IMR-90 (cell line): Measurements from ENCODE around the gene LY6G6F. TPM values are rescaled to one million over a fixed set of nuclear protein-coding genes. Genes with fewer than 3 reads are reported as not detected.

Experiments used
- ATAC-seq: fragments of 200-7000 bp; cut with Tn5 transposase; 2 replicates; pipeline ENCODE4 v1.9.1; 2020; ENCODE audit warnings: low read depth, mild to moderate bottlenecking, moderate library complexity
- BruUV-seq: library from RNA; stranded (reverse); fragments of 400-500 nt; replicated peaks from 2 replicates; lab custom pipeline; 2021; lab: Mats Ljungman, UMichigan
- CTCF ChIA-PET: fragments of 300-600 bp; formaldehyde crosslinking; extraction: SDS; loops from one replicate; lab custom pipeline; 2021; ENCODE audit warnings: antibody characterized with exemption; lab: Yijun Ruan, JAX
- POLR2A ChIA-PET: fragments of 300-600 bp; sonication (Branson Sonifier 250); formaldehyde crosslinking; loops from one replicate; lab custom pipeline; 2022; ENCODE audit warnings: antibody characterized with exemption; ENCODE audit not compliant: unreplicated experiment; lab: Charles Lee
- DNase-seq: peaks from one replicate; pipeline ENCODE4 v3.0.0; 2013
- H2AFZ ChIP-seq: replicated peaks from 2 replicates; pipeline ENCODE3; 2013; ENCODE audit warnings: low read length, mild to moderate bottlenecking; ENCODE audit not compliant: poor library complexity
- H2AK5ac ChIP-seq: 2 replicates; pipeline ENCODE4 v1.6.1; 2013; ENCODE audit warnings: low read depth, low read length, inconsistent platforms
- H2AK9ac ChIP-seq: replicated peaks from 2 replicates; pipeline ENCODE3; 2013; ENCODE audit warnings: mild to moderate bottlenecking, low read depth, low read length, moderate library complexity; ENCODE audit not compliant: poor library complexity
- H2BK120ac ChIP-seq: 2 replicates; pipeline ENCODE4 v1.6.1; 2013; ENCODE audit warnings: low read depth, low read length, inconsistent platforms
- H2BK15ac ChIP-seq: 3 replicates; pipeline ENCODE4 v1.6.1; 2013; ENCODE audit warnings: low read depth, low read length, inconsistent platforms
- H2BK20ac ChIP-seq: 2 replicates; pipeline ENCODE4 v1.6.1; 2013; ENCODE audit warnings: low read depth, mild to moderate bottlenecking, inconsistent platforms, low read length, moderate library complexity
- H2BK5ac ChIP-seq: 2 replicates; pipeline ENCODE4 v1.6.1; 2013; ENCODE audit warnings: mild to moderate bottlenecking, low read depth, low read length, inconsistent platforms; ENCODE audit not compliant: poor library complexity, severe bottlenecking
- H3K14ac ChIP-seq: replicated peaks from 2 replicates; pipeline ENCODE4 v1.6.1; 2013; ENCODE audit warnings: low read depth, low read length, inconsistent platforms
- H3K18ac ChIP-seq: 2 replicates; pipeline ENCODE4 v1.6.1; 2013; ENCODE audit warnings: low read depth, low read length, control low read depth
- H3K23ac ChIP-seq: 2 replicates; pipeline ENCODE4 v1.6.1; 2013; ENCODE audit warnings: low read depth, low read length, inconsistent platforms
- H3K27ac ChIP-seq: 2 replicates; pipeline ENCODE4 v1.5.1; 2013; ENCODE audit warnings: mild to moderate bottlenecking, control low read depth, low read length; ENCODE audit not compliant: insufficient read depth
- H3K27me3 ChIP-seq: 2 replicates; pipeline ENCODE4 v1.6.1; 2013; ENCODE audit warnings: low read length; ENCODE audit not compliant: control insufficient read depth, insufficient read depth
- H3K36me3 ChIP-seq: 2 replicates; pipeline ENCODE4 v1.6.1; 2013; ENCODE audit warnings: low read length, mixed read lengths; ENCODE audit not compliant: control insufficient read depth, insufficient read depth
- H3K4ac ChIP-seq: 2 replicates; pipeline ENCODE4 v1.6.1; 2013; ENCODE audit warnings: low read depth, low read length, inconsistent platforms
- H3K4me1 ChIP-seq: 2 replicates; pipeline ENCODE4 v1.6.1; 2013; ENCODE audit warnings: low read length, mixed read lengths; ENCODE audit not compliant: control insufficient read depth, insufficient read depth
- H3K4me2 ChIP-seq: 2 replicates; pipeline ENCODE4 v1.6.1; 2013; ENCODE audit warnings: low read depth, mild to moderate bottlenecking, control low read depth, low read length, moderate library complexity
- H3K4me3 ChIP-seq: 2 replicates; pipeline ENCODE4 v1.5.1; 2013; ENCODE audit warnings: low read depth, mild to moderate bottlenecking, control low read depth, low read length, moderate library complexity; ENCODE audit not compliant: insufficient read depth
- H3K56ac ChIP-seq: 2 replicates; pipeline ENCODE4 v1.6.1; 2013; ENCODE audit warnings: low read length, inconsistent platforms; ENCODE audit not compliant: insufficient read depth; ENCODE audit errors: extremely low read depth
- H3K79me1 ChIP-seq, 2 experiments: 2 replicates each; pipeline ENCODE4 v1.6.1; 2013; ENCODE audit warnings: low read length in 2 of 2, inconsistent platforms in 1 of 2, low read depth in 1 of 2
- H3K9ac ChIP-seq: 2 replicates; pipeline ENCODE4 v1.6.1; 2013; ENCODE audit warnings: low read depth, low read length, control low read depth
- H3K9me1 ChIP-seq: 2 replicates; pipeline ENCODE4 v1.6.1; 2013; ENCODE audit warnings: low read length, inconsistent platforms; ENCODE audit not compliant: insufficient read depth
- H3K9me3 ChIP-seq: 2 replicates; pipeline ENCODE4 v1.6.1; 2013; ENCODE audit warnings: low read length; ENCODE audit not compliant: control insufficient read depth, insufficient read depth
- H4K20me1 ChIP-seq: 2 replicates; pipeline ENCODE4 v1.6.1; 2013; ENCODE audit warnings: low read length, inconsistent platforms; ENCODE audit not compliant: insufficient read depth
- H4K5ac ChIP-seq: 2 replicates; pipeline ENCODE4 v1.6.1; 2013; ENCODE audit warnings: mild to moderate bottlenecking, low read depth, low read length, control low read depth
- H4K8ac ChIP-seq, 2 experiments: 2 replicates each; pipeline ENCODE4 v1.6.1; 2013; ENCODE audit warnings: low read depth in 2 of 2, low read length in 2 of 2, control low read depth in 1 of 2, inconsistent platforms in 1 of 2
- H4K91ac ChIP-seq: 2 replicates; pipeline ENCODE4 v1.6.1; 2013; ENCODE audit warnings: low read depth, low read length, inconsistent platforms; ENCODE audit not compliant: insufficient read depth
- CEBPB ChIP-seq: IDR thresholded peaks from 2 replicates; pipeline ENCODE4 v1.6.1; 2012; ENCODE audit warnings: low read depth, low read length, improper control_type of control experiment
- CHD1 ChIP-seq: IDR thresholded peaks from 2 replicates; pipeline ENCODE4 v1.6.1; 2012; ENCODE audit warnings: low read depth, low read length, improper control_type of control experiment
- CTCF ChIP-seq: conservative IDR thresholded peaks from 2 replicates; pipeline ENCODE4 v1.5.1; 2012; ENCODE audit warnings: mild to moderate bottlenecking, low read depth, low read length, improper control_type of control experiment
- ELK1 ChIP-seq: fragments of 150-350 bp; IDR thresholded peaks from 2 replicates; pipeline ENCODE4 v1.6.1; 2016; ENCODE audit warnings: low read depth, mild to moderate bottlenecking, low read length, moderate library complexity, borderline replicate concordance
- FOS ChIP-seq: fragments of 150-350 bp; IDR thresholded peaks from 2 replicates; pipeline ENCODE4 v1.6.1; 2016; ENCODE audit warnings: low read depth, low read length
- MAZ ChIP-seq: IDR thresholded peaks from 2 replicates; pipeline ENCODE4 v1.6.1; 2012; ENCODE audit warnings: low read depth, mild to moderate bottlenecking, low read length, improper control_type of control experiment, moderate library complexity, borderline replicate concordance
- MXI1 ChIP-seq: IDR thresholded peaks from 2 replicates; pipeline ENCODE4 v1.6.1; 2012; ENCODE audit warnings: low read depth, mild to moderate bottlenecking, low read length, moderate library complexity, borderline replicate concordance
- NFE2L2 ChIP-seq: fragments of 150-350 bp; IDR thresholded peaks from 2 replicates; pipeline ENCODE4 v1.6.1; 2016; ENCODE audit warnings: low read depth, mild to moderate bottlenecking, low read length
- POLR2A ChIP-seq: IDR thresholded peaks from 2 replicates; pipeline ENCODE4 v1.6.1; 2012; ENCODE audit warnings: mild to moderate bottlenecking, low read depth, low read length
- RCOR1 ChIP-seq: IDR thresholded peaks from 2 replicates; pipeline ENCODE4 v1.6.1; 2012; ENCODE audit warnings: mild to moderate bottlenecking, low read length, improper control_type of control experiment; ENCODE audit not compliant: insufficient replicate concordance
- RFX5 ChIP-seq: IDR thresholded peaks from 2 replicates; pipeline ENCODE4 v1.8.0; 2012; ENCODE audit warnings: low read depth, mild to moderate bottlenecking, low read length, moderate library complexity
- SMC3 ChIP-seq: fragments of 150-350 bp; IDR thresholded peaks from 2 replicates; pipeline ENCODE4 v1.6.1; 2016; ENCODE audit warnings: low read depth, mild to moderate bottlenecking, antibody characterized with exemption, low read length, moderate library complexity
- USF2 ChIP-seq: fragments of 150-350 bp; IDR thresholded peaks from 2 replicates; pipeline ENCODE4 v1.6.1; 2017; ENCODE audit warnings: mild to moderate bottlenecking, antibody characterized with exemption, low read length, low read depth
- WGBS, 2 experiments: methylation state at CpG; one replicate each; pipeline versions ENCODE4 v1.1.5 to v1.1.7; 2013; ENCODE audit warnings: missing lambda C conversion rate in 2 of 2; ENCODE audit not compliant: insufficient read length in 1 of 2; ENCODE audit errors: extremely low coverage in 2 of 2; 5-methylcytosine and 5-hydroxymethylcytosine counted together
- dilution Hi-C: fragments of 300-500 bp; cut with HindIII; formaldehyde crosslinking; loops from one replicate; pipeline ENCODE4 v1.14.3; 2018; ENCODE audit warnings: low sequenced_read_pairs; ENCODE audit not compliant: unreplicated experiment
- in situ Hi-C: fragments of 300-500 bp; cut with MboI; formaldehyde crosslinking; loops from 3 replicates; pipeline ENCODE4 v1.14.3; 2019; ENCODE audit warnings: low sequenced_read_pairs, inconsistent platforms, mixed read lengths
- intact Hi-C: fragments of 100-400 bp; cut with micrococcal nuclease; formaldehyde crosslinking; loops from 2 replicates; pipeline ENCODE4 v1.10.0; 2022
- polyA plus RNA-seq, 3 experiments: library from polyadenylated mRNA; depleted of rRNA; stranded (reverse); fragments of >200 nt; gene quantifications; 2 replicates each; pipeline ENCODE4 v1.2.3, GENCODE V29; 2012; ENCODE audit warnings: low replicate concordance in 1 of 3
- total RNA-seq: library from RNA; depleted of rRNA; stranded (reverse); fragments of >200 nt; gene quantifications from 2 replicates; pipeline ENCODE4 v1.2.3, GENCODE V29; 2012

Gene LY6G6F
- total and polyA plus RNA-seq, 2 of the 4 experiments (the other 2 are of a cell fraction), result not detected

- H4K91ac ChIP-seq, result peak overlapping the region; percentile 41
- peaks cover 17% of the 10 kb centered on the region for H4K20me1 ChIP-seq
- no peaks in the 10 kb centered on the region for H3K9me3 ChIP-seq
- no peak overlapping the region for H3K4me3 ChIP-seq
- peak overlapping the region; percentile 82 for H3K4me2 ChIP-seq
- H3K9ac ChIP-seq, result peak overlapping the region; percentile 63
- dilution Hi-C loops (no loop called here), in situ Hi-C loops (no loop called here), intact Hi-C loops (loop anchor here (5.0 kb wide), 1 partner anchor 171 kb away; no protein-coding TSS in a partner anchor)
- H3K27ac ChIP-seq, result peak overlapping the region; percentile 68; the same call in 1 of the 2 replicates
- H2AK5ac ChIP-seq, result no peak overlapping the region; the same call in 1 of the 2 replicates
- no TSS peak for BruUV-seq
- peaks cover 21% of the 10 kb centered on the region for H3K4me1 ChIP-seq
- ChIA-PET CTCF (interaction anchor here (0.6 kb wide), 1 partner anchor 115 kb away, joined by 3 read pairs; the partner anchor contains the start of gene ATP6V1G2), POLR2A (interaction anchor here (0.6 to 1.2 kb wide), 3 partner anchors 10 to 42 kb away, joined by 3 to 11 read pairs (median 3); partner anchors contain the start of genes ABHD16A and BAG6)
- H3K18ac ChIP-seq, result no peak overlapping the region
- peak overlapping the region; percentile 57 for H3K14ac ChIP-seq
- peak overlapping the region; percentile 78 for H3K4ac ChIP-seq
- no peak overlapping the region for H2BK15ac ChIP-seq
- ATAC-seq (no peak), DNase-seq (no peak)
- H2BK5ac ChIP-seq, result peak overlapping the region; percentile 42
- no peaks in the 10 kb centered on the region for H3K27me3 ChIP-seq
- H3K23ac ChIP-seq, result peak overlapping the region; percentile 55; the same call in 1 of the 2 replicates
- WGBS, 2 experiments, result 100% methylated on average over 1 of the region's 12 CpGs; no CpG with 5 or more reads in 1 of the 2 experiments
- H4K5ac ChIP-seq, result no peak overlapping the region
- peak overlapping the region; percentile 88 for H2AFZ ChIP-seq
- H2BK20ac ChIP-seq, result no peak overlapping the region
- H3K56ac ChIP-seq, result no peak overlapping the region
- H4K8ac ChIP-seq, result peak overlapping the region; percentile 75 to 95; a peak in 3 of 4 replicates
- H2AK9ac ChIP-seq, result peak overlapping the region; percentile 53
- peaks cover 15% of the 10 kb centered on the region for H3K36me3 ChIP-seq
- H3K79me1 ChIP-seq, result peaks cover 23 to 81% of the 10 kb centered on the region in 2 experiments; a peak in 3 of 4 replicates
- no peak overlapping the region for H2BK120ac ChIP-seq
- peaks cover 17% of the 10 kb centered on the region; the same call in 1 of the 2 replicates for H3K9me1 ChIP-seq
- TF ChIP-seq MXI1 (no peak), FOS (no peak), CHD1 (no peak), SMC3 (no peak), ELK1 (no peak), CTCF (no peak), POLR2A (no peak), RFX5 (no peak), RCOR1 (no peak), CEBPB (no peak), USF2 (no peak), MAZ (no peak), NFE2L2 (no peak)
Observed at GRCh38 chr6:31661262-31662123, 45.2 kb upstream of the LY6G6F start.
